ENCODE data around the gene OR2V2.

DNA sequence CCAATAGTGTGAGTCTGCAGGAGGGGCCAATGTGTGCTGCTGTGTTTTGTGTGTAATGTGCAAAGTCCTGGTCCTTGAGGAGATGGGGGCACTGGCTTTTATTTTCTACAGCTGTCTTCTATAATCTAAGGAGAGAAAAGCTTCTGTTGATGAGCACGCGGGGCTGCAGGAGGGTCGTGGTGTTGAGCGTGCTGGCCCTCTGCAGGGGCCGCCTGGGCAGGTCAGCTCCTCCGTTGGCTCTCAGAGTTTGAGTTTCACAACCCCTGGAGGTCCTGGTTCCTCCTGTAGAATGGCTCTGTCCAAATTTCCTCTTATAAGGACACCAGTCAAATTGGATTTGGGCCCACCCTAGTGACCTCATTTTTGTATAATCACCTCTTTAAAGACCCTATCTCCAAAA is 29.0 kb upstream of the OR2V2 start:
- no peak for TF ChIP-seq SPI1 (IDR thresholded peaks at IDR 0.05; ENCODE audit: borderline replicate concordance, insufficient read depth, low read depth, low read length)
- TF ChIP-seq ASH2L (IDR thresholded peaks at IDR 0.05; ENCODE audit: borderline replicate concordance, low read depth), result no peak
- TF ChIP-seq, protein P1, sequence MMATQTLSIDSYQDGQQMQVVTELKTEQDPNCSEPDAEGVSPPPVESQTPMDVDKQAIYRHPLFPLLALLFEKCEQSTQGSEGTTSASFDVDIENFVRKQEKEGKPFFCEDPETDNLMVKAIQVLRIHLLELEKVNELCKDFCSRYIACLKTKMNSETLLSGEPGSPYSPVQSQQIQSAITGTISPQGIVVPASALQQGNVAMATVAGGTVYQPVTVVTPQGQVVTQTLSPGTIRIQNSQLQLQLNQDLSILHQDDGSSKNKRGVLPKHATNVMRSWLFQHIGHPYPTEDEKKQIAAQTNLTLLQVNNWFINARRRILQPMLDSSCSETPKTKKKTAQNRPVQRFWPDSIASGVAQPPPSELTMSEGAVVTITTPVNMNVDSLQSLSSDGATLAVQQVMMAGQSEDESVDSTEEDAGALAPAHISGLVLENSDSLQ (IDR thresholded peaks at IDR 0.05), result no peak
- no peak for TF ChIP-seq SRF (IDR thresholded peaks at IDR 0.05; ENCODE audit: low read depth in 2 of 2, low read length in 2 of 2)
- TF ChIP-seq, protein P2, sequence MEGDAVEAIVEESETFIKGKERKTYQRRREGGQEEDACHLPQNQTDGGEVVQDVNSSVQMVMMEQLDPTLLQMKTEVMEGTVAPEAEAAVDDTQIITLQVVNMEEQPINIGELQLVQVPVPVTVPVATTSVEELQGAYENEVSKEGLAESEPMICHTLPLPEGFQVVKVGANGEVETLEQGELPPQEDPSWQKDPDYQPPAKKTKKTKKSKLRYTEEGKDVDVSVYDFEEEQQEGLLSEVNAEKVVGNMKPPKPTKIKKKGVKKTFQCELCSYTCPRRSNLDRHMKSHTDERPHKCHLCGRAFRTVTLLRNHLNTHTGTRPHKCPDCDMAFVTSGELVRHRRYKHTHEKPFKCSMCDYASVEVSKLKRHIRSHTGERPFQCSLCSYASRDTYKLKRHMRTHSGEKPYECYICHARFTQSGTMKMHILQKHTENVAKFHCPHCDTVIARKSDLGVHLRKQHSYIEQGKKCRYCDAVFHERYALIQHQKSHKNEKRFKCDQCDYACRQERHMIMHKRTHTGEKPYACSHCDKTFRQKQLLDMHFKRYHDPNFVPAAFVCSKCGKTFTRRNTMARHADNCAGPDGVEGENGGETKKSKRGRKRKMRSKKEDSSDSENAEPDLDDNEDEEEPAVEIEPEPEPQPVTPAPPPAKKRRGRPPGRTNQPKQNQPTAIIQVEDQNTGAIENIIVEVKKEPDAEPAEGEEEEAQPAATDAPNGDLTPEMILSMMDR (IDR thresholded peaks at IDR 0.05 in 2 of 3, conservative IDR thresholded peaks at IDR 0.05 in 1 of 3; ENCODE audit: control insufficient read depth in 2 of 3, extremely low read depth in 1 of 3, insufficient read depth in 1 of 3, low read depth in 3 of 3, low read length in 3 of 3), result no peak
- TF ChIP-seq HDAC2 (IDR thresholded peaks at IDR 0.05), result no peak
- no peak for TF ChIP-seq ESRRA (IDR thresholded peaks at IDR 0.05; ENCODE audit: low read length)
- TF ChIP-seq POLR2A (IDR thresholded peaks at IDR 0.05; ENCODE audit: low read depth, low read length), result no peak
- no peak for TF ChIP-seq GATAD2B (conservative IDR thresholded peaks at IDR 0.05; ENCODE audit: low read depth)
- TF ChIP-seq, protein P3, sequence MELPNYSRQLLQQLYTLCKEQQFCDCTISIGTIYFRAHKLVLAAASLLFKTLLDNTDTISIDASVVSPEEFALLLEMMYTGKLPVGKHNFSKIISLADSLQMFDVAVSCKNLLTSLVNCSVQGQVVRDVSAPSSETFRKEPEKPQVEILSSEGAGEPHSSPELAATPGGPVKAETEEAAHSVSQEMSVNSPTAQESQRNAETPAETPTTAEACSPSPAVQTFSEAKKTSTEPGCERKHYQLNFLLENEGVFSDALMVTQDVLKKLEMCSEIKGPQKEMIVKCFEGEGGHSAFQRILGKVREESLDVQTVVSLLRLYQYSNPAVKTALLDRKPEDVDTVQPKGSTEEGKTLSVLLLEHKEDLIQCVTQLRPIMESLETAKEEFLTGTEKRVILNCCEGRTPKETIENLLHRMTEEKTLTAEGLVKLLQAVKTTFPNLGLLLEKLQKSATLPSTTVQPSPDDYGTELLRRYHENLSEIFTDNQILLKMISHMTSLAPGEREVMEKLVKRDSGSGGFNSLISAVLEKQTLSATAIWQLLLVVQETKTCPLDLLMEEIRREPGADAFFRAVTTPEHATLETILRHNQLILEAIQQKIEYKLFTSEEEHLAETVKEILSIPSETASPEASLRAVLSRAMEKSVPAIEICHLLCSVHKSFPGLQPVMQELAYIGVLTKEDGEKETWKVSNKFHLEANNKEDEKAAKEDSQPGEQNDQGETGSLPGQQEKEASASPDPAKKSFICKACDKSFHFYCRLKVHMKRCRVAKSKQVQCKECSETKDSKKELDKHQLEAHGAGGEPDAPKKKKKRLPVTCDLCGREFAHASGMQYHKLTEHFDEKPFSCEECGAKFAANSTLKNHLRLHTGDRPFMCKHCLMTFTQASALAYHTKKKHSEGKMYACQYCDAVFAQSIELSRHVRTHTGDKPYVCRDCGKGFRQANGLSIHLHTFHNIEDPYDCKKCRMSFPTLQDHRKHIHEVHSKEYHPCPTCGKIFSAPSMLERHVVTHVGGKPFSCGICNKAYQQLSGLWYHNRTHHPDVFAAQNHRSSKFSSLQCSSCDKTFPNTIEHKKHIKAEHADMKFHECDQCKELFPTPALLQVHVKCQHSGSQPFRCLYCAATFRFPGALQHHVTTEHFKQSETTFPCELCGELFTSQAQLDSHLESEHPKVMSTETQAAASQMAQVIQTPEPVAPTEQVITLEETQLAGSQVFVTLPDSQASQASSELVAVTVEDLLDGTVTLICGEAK (IDR thresholded peaks at IDR 0.05; ENCODE audit: borderline replicate concordance), result no peak
- no peak for TF ChIP-seq POLR2AphosphoS5 (IDR thresholded peaks at IDR 0.05; ENCODE audit: low read length)
